ENCODE data around the gene FOXL3. TPM values are rescaled to one million over a fixed set of nuclear protein-coding genes. Genes with fewer than 3 reads are reported as not detected.

FOXL3 gene
- total RNA-seq, 1 donor from 2014 or later = not detected

DNA sequence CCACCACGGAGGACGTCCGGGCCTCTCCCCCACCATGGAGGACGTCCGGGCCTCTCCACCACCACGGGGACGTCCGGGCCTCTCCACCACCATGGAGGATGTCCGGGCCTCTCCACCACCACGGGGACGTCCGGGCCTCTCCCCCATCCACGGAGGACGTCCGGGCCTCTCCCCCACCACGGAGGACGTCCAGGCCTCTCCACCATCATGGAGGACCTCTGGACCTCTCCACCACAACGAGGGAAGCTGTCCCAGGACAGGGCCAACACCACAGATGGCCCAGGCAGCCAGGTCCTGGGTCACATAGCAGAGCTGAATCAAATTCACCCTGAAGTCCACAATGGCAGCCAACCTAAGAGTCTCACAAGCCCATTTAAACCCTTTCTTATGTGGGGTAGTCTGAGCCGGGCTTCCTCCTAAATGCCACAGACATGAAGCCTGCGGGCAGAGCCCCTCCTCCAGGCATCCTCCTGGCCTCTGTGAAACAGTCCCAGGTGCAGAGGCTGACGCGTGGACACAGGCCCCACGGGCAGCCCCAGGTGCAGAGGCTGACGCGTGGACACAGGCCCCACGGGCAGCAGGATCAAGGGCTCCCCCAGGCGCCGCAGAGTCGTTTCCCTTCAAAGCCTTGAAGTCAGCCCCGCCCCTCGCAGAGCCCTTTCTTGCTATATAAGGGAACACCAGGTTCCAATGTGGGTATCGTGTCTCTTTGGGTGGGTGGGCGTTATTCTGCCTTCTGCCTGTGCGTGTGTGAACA lies 47.0 kb downstream of the FOXL3 start:
- TF ChIP-seq, protein P1, sequence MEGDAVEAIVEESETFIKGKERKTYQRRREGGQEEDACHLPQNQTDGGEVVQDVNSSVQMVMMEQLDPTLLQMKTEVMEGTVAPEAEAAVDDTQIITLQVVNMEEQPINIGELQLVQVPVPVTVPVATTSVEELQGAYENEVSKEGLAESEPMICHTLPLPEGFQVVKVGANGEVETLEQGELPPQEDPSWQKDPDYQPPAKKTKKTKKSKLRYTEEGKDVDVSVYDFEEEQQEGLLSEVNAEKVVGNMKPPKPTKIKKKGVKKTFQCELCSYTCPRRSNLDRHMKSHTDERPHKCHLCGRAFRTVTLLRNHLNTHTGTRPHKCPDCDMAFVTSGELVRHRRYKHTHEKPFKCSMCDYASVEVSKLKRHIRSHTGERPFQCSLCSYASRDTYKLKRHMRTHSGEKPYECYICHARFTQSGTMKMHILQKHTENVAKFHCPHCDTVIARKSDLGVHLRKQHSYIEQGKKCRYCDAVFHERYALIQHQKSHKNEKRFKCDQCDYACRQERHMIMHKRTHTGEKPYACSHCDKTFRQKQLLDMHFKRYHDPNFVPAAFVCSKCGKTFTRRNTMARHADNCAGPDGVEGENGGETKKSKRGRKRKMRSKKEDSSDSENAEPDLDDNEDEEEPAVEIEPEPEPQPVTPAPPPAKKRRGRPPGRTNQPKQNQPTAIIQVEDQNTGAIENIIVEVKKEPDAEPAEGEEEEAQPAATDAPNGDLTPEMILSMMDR (conservative IDR thresholded peaks at IDR 0.05) = no peak
- H3K27me3 Mint-ChIP-seq (ENCODE audit: low read depth) = no peaks in the 10 kb centered on the region
- H3K27ac Mint-ChIP-seq (ENCODE audit: unreplicated experiment) = no peak overlapping the region
- no peak for DNase-seq (ENCODE audit: low read depth, low spot score)
- peaks cover 9% of the 10 kb centered on the region for H3K9me3 Mint-ChIP-seq
- no peaks in the 10 kb centered on the region for H3K36me3 Mint-ChIP-seq (ENCODE audit: low read depth)
- no peak overlapping the region for H3K4me3 Mint-ChIP-seq
- peaks cover 22% of the 10 kb centered on the region for H3K4me1 Mint-ChIP-seq

DNA sequence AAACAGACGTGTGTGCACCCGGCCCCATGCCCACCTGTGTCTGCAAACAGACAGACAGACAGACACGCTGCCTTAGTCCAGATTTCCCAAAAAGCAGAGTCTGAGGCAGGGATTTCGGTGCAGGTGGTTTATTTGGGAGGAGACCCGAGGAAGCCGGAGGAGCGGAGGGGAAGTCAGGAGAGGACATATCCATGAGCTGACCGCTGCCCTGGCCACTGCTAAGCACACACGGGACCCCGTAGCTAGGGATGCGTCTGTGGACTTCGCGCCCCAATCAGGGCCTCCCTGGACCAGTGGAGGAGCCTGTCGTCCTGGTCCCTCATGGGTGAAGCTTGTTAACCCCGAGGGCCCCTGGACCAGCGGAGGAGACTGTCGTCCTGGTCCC lies 47.6 kb downstream of the FOXL3 start:
- Mint-ChIP-seq H3K36me3 (ENCODE audit: low read depth) (no peaks in the 10 kb centered on the region), H3K27me3 (ENCODE audit: low read depth) (no peaks in the 10 kb centered on the region), H3K4me1 (peaks cover 27% of the 10 kb centered on the region), H3K9me3 (peaks cover 9% of the 10 kb centered on the region), H3K27ac (ENCODE audit: unreplicated experiment) (no peak overlapping the region), H3K4me3 (no peak overlapping the region)
- TF ChIP-seq, protein P1 (conservative IDR thresholded peaks at IDR 0.05) = no peak
- no peak for DNase-seq (ENCODE audit: low read depth, low spot score)

DNA sequence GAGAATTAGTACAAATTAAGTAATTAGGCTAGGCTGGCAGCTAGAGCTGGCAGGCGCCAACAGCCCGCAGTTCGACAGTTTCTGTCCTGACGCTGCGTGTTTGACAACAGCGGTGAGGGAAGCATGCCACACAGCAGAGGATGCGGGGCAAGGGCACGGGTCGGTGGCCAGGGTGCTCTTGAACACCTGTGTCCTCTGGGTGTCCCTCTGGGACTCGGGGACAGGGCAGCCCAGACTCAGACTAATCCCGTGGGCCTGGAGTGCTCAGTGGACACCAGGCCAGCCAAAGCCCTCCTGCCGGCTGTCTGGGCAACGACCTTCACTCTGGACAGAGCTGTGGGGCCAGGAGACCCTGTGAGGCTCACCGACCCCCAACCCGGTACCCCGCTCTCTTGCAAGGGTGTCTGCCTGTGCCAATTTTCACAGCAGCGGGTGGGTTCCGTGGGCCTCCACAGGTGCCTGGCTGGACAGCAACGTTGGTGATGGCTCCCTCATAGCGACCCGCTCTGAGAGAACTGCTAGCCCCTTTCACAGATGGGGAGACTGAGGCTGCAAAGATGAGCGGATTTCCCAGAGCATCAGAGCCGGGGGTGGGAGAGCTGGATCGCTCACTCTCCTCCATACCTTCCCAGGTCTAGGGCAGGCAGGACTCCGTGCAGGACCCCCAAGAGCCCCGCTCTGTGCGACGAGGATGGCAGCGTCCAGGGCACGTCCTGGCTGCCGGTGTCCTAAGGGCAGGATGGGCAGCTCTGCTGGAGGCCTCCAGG lies 48.5 kb downstream of the FOXL3 start:
- H3K27me3 Mint-ChIP-seq (ENCODE audit: low read depth) = no peaks in the 10 kb centered on the region
- H3K36me3 Mint-ChIP-seq (ENCODE audit: low read depth) = no peaks in the 10 kb centered on the region
- peaks cover 9% of the 10 kb centered on the region for H3K9me3 Mint-ChIP-seq
- no peak overlapping the region for H3K4me3 Mint-ChIP-seq
- TF ChIP-seq, protein P1 (conservative IDR thresholded peaks at IDR 0.05) = no peak
- DNase-seq (ENCODE audit: low read depth, low spot score) = no peak
- peaks cover 29% of the 10 kb centered on the region for H3K4me1 Mint-ChIP-seq
- no peak overlapping the region for H3K27ac Mint-ChIP-seq (ENCODE audit: unreplicated experiment)

DNA sequence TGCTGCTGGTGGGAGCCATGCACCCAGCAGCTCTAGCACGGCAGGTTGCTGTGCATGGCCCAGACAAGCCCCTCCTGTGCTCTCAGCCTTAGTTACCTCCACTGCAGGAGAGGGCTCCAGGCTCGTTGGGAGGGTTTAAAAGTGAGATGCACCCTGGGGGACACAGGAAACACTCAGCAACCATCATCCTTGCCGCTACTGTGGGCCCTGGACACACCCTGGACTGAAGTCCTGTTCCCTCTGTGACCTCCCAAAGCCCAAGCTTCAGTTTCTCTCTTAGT lies 49.0 kb downstream of the FOXL3 start:
- no peak for DNase-seq (ENCODE audit: low read depth, low spot score)
- Mint-ChIP-seq H3K27me3 (ENCODE audit: low read depth) (no peaks in the 10 kb centered on the region), H3K36me3 (ENCODE audit: low read depth) (no peaks in the 10 kb centered on the region), H3K4me3 (no peak overlapping the region), H3K4me1 (peaks cover 28% of the 10 kb centered on the region), H3K27ac (ENCODE audit: unreplicated experiment) (no peak overlapping the region), H3K9me3 (peaks cover 9% of the 10 kb centered on the region)
- TF ChIP-seq, protein P1 (conservative IDR thresholded peaks at IDR 0.05) = no peak

DNA sequence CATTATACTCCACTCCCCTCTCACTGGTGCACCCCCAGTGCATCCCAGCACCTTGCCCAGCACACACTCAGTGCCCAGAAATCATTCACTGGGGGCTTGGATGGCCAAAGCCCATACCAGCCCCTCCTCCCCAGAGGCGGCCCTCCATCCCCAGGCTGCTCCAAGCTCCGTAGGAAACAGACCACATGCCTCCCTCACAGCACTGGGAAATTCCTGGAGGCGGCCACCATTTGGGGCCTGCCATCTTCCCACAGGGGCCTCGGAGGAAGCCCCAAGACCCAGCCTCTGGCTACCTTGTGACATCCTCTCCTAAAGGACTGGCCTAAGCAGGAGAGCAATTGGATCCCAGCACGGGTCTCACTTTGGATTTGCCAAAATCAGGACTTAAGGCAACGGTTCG lies 49.7 kb downstream of the FOXL3 start:
- peaks cover 23% of the 10 kb centered on the region for H3K4me1 Mint-ChIP-seq
- no peaks in the 10 kb centered on the region for H3K36me3 Mint-ChIP-seq (ENCODE audit: low read depth)
- no peaks in the 10 kb centered on the region for H3K27me3 Mint-ChIP-seq (ENCODE audit: low read depth)
- DNase-seq (ENCODE audit: low read depth, low spot score) = no peak
- H3K4me3 Mint-ChIP-seq = no peak overlapping the region
- TF ChIP-seq, protein P1 (conservative IDR thresholded peaks at IDR 0.05) = no peak
- no peak overlapping the region for H3K27ac Mint-ChIP-seq (ENCODE audit: unreplicated experiment)
- peaks cover 5% of the 10 kb centered on the region for H3K9me3 Mint-ChIP-seq

Measured in neural crest cell (in vitro differentiated cells).